HAP-1 (cell line): ENCODE measurements around the gene MTOR.

ENCODE experiments used
- DNase-seq, 2 experiments: peaks; one replicate each; pipeline ENCODE4 v3.0.0-alpha.2; 2016 to 2020; ENCODE audit warnings: low spot score in 2 of 2
- H3K27me3 ChIP-seq: fragments of 250-450 bp; sonication (Bioruptor Pico); 2 replicates; pipeline ENCODE4 v1.5.1; 2020; ENCODE audit warnings: low read depth, mild to moderate bottlenecking, moderate library complexity
- H3K36me3 ChIP-seq: fragments of 250-450 bp; sonication (Bioruptor Pico); replicated peaks from 2 replicates; pipeline ENCODE4 v1.5.1; 2020; ENCODE audit warnings: mild to moderate bottlenecking
- H3K4me1 ChIP-seq: fragments of 250-450 bp; sonication (Bioruptor Pico); 2 replicates; pipeline ENCODE4 v1.5.1; 2020; ENCODE audit warnings: mild to moderate bottlenecking
- H3K4me3 ChIP-seq: fragments of 250-450 bp; sonication (Bioruptor Pico); 2 replicates; pipeline ENCODE4 v1.5.1; 2020; ENCODE audit warnings: mild to moderate bottlenecking, moderate library complexity
- H3K9me3 ChIP-seq: fragments of 250-450 bp; sonication (Bioruptor Pico); 2 replicates; pipeline ENCODE4 v1.5.1; 2020; ENCODE audit warnings: mild to moderate bottlenecking, moderate library complexity
- in situ Hi-C: fragments of 300-500 bp; cut with MboI; formaldehyde crosslinking; loops from 3 replicates; pipeline ENCODE4 v1.14.3; 2020; ENCODE audit warnings: low sequenced_read_pairs, inconsistent platforms, mixed read lengths

The MTOR gene

GRCh38 chr1:11134251-11134897 lies 128.0 kb downstream of the MTOR start:
- in situ Hi-C loops: no loop called here
- Histone ChIP-seq H3K9me3 (no peaks in the 10 kb centered on the region), H3K4me1 (no peaks in the 10 kb centered on the region), H3K27me3 (no peaks in the 10 kb centered on the region), H3K36me3 (peaks cover 57% of the 10 kb centered on the region), H3K4me3 (no peak overlapping the region)
- DNase-seq: no peak

- no peak for DNase-seq
- Histone ChIP-seq H3K27me3 (no peaks in the 10 kb centered on the region), H3K9me3 (no peaks in the 10 kb centered on the region), H3K36me3 (peaks cover 56% of the 10 kb centered on the region), H3K4me1 (no peaks in the 10 kb centered on the region), H3K4me3 (no peak overlapping the region)
- in situ Hi-C loops: no loop called here
These were observed 129.6 kb downstream of the MTOR start for GRCh38 chr1:11132563-11133293.

GRCh38 chr1:11131816-11132215 lies 130.5 kb downstream of the MTOR start:
- H3K4me3 ChIP-seq: no peak overlapping the region
- H3K27me3 ChIP-seq: no peaks in the 10 kb centered on the region
- DNase-seq: no peak
- peaks cover 58% of the 10 kb centered on the region for H3K36me3 ChIP-seq
- H3K4me1 ChIP-seq: no peaks in the 10 kb centered on the region
- no peaks in the 10 kb centered on the region for H3K9me3 ChIP-seq
- in situ Hi-C loops: no loop called here

- Histone ChIP-seq H3K4me3 (no peak overlapping the region), H3K4me1 (no peaks in the 10 kb centered on the region), H3K9me3 (no peaks in the 10 kb centered on the region), H3K27me3 (no peaks in the 10 kb centered on the region), H3K36me3 (peaks cover 59% of the 10 kb centered on the region)
- no peak for DNase-seq
- in situ Hi-C loops: no loop called here
These were observed 131.9 kb downstream of the MTOR start for GRCh38 chr1:11130406-11130805.

- DNase-seq: no peak
- Histone ChIP-seq H3K27me3 (no peaks in the 10 kb centered on the region), H3K36me3 (peaks cover 65% of the 10 kb centered on the region), H3K4me1 (no peaks in the 10 kb centered on the region), H3K4me3 (no peak overlapping the region), H3K9me3 (no peaks in the 10 kb centered on the region)
- in situ Hi-C loops: no loop called here
These were observed 132.5 kb downstream of the MTOR start for GRCh38 chr1:11129649-11130390.

GRCh38 chr1:11126569-11126968 lies 135.8 kb downstream of the MTOR start:
- H3K9me3 ChIP-seq: no peaks in the 10 kb centered on the region
- no peaks in the 10 kb centered on the region for H3K4me1 ChIP-seq
- H3K36me3 ChIP-seq: peaks cover 68% of the 10 kb centered on the region
- no peak for DNase-seq
- H3K4me3 ChIP-seq: no peak overlapping the region
- in situ Hi-C loops: no loop called here
- H3K27me3 ChIP-seq: no peaks in the 10 kb centered on the region

GRCh38 chr1:11125931-11126330 lies 136.4 kb downstream of the MTOR start:
- no peak for DNase-seq
- Histone ChIP-seq H3K36me3 (peaks cover 71% of the 10 kb centered on the region), H3K9me3 (no peaks in the 10 kb centered on the region), H3K4me3 (no peak overlapping the region), H3K27me3 (no peaks in the 10 kb centered on the region), H3K4me1 (no peaks in the 10 kb centered on the region)
- in situ Hi-C loops: no loop called here

GRCh38 chr1:11124965-11125364 lies 137.4 kb downstream of the MTOR start:
- in situ Hi-C loops: no loop called here
- no peaks in the 10 kb centered on the region for H3K27me3 ChIP-seq
- H3K9me3 ChIP-seq: no peaks in the 10 kb centered on the region
- no peak for DNase-seq
- H3K4me3 ChIP-seq: no peak overlapping the region
- H3K4me1 ChIP-seq: no peaks in the 10 kb centered on the region
- H3K36me3 ChIP-seq: peaks cover 69% of the 10 kb centered on the region

- in situ Hi-C loops: no loop called here
- no peaks in the 10 kb centered on the region for H3K27me3 ChIP-seq
- no peaks in the 10 kb centered on the region for H3K9me3 ChIP-seq
- H3K4me3 ChIP-seq: no peak overlapping the region
- no peaks in the 10 kb centered on the region for H3K4me1 ChIP-seq
- H3K36me3 ChIP-seq: peaks cover 44% of the 10 kb centered on the region
- no peak for DNase-seq
These were observed 146.0 kb downstream of the MTOR start for GRCh38 chr1:11116318-11116717.

- Histone ChIP-seq H3K4me1 (no peaks in the 10 kb centered on the region), H3K27me3 (no peaks in the 10 kb centered on the region), H3K36me3 (peaks cover 43% of the 10 kb centered on the region), H3K9me3 (no peaks in the 10 kb centered on the region), H3K4me3 (no peak overlapping the region)
- DNase-seq: no peak
- in situ Hi-C loops: no loop called here
These were observed 147.4 kb downstream of the MTOR start for GRCh38 chr1:11114966-11115365.

GRCh38 chr1:11109047-11109760 lies 153.1 kb downstream of the MTOR start:
- Histone ChIP-seq H3K4me1 (no peaks in the 10 kb centered on the region), H3K27me3 (no peaks in the 10 kb centered on the region), H3K9me3 (no peaks in the 10 kb centered on the region), H3K4me3 (no peak overlapping the region), H3K36me3 (peaks cover 59% of the 10 kb centered on the region)
- in situ Hi-C loops: no loop called here
- DNase-seq: no peak

- Histone ChIP-seq H3K36me3 (peaks cover 45% of the 10 kb centered on the region), H3K27me3 (no peaks in the 10 kb centered on the region), H3K4me3 (no peak overlapping the region), H3K4me1 (no peaks in the 10 kb centered on the region), H3K9me3 (no peaks in the 10 kb centered on the region)
- DNase-seq: no peak
- in situ Hi-C loops: no loop called here
These were observed 154.8 kb downstream of the MTOR start for GRCh38 chr1:11107599-11107998.

GRCh38 chr1:11105586-11105985 lies 156.8 kb downstream of the MTOR start:
- in situ Hi-C loops: no loop called here
- no peaks in the 10 kb centered on the region for H3K4me1 ChIP-seq
- no peak overlapping the region for H3K4me3 ChIP-seq
- H3K9me3 ChIP-seq: no peaks in the 10 kb centered on the region
- peaks cover 35% of the 10 kb centered on the region for H3K36me3 ChIP-seq
- H3K27me3 ChIP-seq: no peaks in the 10 kb centered on the region
- no peak for DNase-seq

GRCh38 chr1:11101347-11101746 lies 161.0 kb downstream of the MTOR start:
- H3K9me3 ChIP-seq: no peaks in the 10 kb centered on the region
- DNase-seq: no peak
- no peaks in the 10 kb centered on the region for H3K27me3 ChIP-seq
- no peak overlapping the region for H3K4me3 ChIP-seq
- in situ Hi-C loops: no loop called here
- H3K4me1 ChIP-seq: peaks cover 13% of the 10 kb centered on the region
- H3K36me3 ChIP-seq: peaks cover 27% of the 10 kb centered on the region
